IPS DF 4.7 (cell line): ENCODE data around the gene BMPR1B.
"Not testable (repeated sequence)": the region's sequence is repeated elsewhere in the genome, so short reads cannot be mapped to it uniquely, and the experiment has no call there.

ENCODE experiments used
- DNase-seq: peaks from one replicate; pipeline ENCODE4 v3.0.0-alpha.2; 2013; ENCODE audit warnings: low spot score; ENCODE audit errors: extremely low read depth

The BMPR1B gene

DNA sequence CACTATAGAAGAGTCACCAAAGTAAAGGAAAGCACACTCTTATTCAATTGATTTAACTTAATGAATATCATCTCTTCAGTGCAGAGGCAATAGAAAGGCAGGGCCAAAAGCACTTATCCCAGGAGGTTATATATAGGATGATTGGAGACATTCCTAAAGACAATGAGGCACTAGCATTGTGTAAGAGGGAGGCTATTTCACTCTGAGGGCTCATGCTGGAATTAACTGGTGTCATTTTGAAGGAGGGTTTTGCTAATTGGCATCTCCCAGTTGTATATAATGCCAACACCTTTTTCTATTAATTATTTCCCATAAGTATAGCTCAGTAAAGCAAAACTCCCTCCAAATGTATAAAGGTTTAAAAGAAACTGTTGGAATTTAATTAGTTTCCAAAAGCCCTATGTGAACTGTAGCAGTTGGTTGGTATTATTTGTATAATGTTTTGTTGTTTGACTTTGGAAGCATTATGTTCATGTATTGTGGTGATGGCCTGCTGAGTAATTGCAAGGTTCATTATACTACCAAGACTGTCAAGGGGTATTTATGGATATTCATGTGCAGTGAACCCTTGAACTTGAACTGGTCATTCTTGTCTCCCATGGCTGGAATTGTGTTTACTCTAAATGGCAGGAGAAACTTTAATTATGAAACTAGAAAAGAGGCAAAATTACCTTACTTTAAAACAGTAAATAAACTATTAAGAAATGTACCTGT lies 270.3 kb downstream of the BMPR1B start:
- no peak for DNase-seq

DNA sequence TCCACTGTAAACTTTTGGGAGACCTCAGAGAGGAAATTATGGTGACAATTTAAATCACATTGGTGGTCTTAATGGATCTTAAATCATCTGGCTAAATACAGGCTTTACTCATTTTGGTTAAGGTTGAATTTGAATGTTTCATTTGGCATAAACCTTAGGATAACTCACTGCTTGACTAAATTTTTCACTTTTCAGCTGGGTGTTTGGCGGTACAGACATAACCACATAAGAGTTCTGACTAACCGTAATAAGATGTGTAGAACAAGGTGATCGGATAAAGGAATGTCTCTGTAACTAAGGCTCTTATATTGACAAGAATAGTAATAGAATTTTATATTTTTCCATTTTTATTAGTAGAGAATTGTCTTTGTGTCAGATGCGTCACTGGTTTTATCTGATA lies 281.0 kb downstream of the BMPR1B start:
- no peak for DNase-seq

DNA sequence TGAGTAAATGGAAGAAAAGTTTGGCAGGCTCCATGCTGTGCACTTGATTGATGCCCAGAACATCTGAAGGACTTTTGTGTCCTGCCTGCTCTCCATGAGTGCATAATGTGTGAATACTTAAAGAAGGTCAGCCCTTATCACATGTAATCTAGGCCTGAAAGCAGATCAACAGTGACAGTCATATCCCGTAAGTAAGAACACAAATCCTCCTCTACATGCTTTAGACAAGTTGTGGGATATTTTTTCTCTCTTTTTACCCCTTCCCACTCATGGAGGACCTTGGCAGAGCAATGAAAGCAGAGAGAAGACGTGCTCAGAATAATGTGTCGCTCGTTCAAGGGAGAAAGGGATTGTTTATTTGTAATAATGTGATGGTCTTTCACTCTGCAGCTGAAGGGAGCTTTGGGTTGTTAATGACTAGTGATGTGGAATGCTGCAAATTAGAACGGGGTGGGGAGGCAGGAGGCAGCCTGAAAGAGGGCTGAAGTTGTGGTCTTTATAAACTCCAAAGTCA lies 286.6 kb downstream of the BMPR1B start:
- DNase-seq = no peak

DNA sequence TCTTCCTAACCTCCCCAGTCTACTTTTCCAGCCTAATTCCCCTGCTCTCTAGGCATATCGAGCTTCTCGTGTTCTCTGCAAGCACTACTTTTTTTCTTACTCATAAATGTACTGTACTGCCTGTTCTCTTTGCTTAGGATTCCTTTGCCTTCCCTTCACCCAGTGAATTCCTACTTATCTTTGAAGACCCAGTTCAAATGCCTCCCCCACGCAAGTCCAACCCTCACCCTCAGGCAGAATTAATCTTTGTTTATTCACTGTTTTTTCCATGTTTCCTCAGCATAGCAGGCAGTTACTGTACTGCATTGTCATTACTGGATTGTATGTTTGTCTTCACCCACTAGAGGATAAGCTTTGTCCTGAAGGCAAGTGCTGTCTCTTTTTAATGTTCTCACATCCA lies 287.7 kb downstream of the BMPR1B start:
- DNase-seq = no peak

DNA sequence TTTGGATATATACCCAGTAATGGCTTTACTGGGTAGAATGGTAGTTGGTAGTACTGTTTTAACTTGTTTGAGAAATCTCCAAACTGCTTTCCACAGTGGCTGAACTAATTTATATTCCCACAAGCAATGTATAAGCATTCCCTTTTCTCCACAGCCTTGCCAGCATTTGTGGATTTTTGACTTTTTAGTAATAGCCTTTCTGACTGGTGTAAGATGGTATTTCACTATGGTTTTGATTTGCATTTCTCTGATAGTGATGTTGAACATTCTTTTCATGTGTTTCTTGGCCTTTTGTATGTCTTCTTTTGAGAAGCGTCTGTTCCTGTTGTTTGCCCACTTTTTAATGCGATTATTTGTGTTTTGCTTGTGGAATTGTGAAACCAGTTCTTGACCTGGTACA lies 290.5 kb downstream of the BMPR1B start:
- no peak for DNase-seq

DNA sequence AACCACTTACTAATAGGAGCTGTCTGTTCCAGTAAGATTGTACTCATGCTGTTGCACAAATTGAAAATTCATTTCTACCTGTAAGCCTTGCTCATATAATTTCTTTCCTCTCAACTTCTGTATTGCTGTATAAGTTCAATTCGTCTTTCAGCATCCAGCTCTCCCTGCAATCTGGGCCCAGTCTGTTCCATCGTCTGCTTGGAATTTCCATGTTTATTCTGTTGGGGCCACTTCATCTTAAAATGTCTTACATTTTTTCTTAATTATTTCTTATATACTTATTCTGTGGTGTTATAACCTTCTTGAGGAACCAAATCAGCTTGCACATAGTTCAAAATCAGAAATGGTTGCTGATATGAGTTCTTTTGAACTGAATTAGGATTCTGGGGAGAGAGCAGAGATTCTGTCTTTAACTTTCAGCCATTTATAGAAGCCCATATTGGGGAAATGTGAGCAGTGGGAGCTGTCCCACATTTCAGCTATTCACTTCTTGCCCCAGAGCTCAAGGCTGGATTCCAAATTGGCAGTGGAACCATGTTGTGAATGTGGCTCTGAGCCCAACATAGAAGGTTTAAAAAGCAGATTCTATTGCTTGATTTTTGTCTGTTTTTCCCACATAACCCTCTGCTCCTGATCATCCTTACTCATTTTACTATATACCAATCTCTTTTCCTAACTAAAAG lies 291.9 kb downstream of the BMPR1B start:
- no peak for DNase-seq

DNA sequence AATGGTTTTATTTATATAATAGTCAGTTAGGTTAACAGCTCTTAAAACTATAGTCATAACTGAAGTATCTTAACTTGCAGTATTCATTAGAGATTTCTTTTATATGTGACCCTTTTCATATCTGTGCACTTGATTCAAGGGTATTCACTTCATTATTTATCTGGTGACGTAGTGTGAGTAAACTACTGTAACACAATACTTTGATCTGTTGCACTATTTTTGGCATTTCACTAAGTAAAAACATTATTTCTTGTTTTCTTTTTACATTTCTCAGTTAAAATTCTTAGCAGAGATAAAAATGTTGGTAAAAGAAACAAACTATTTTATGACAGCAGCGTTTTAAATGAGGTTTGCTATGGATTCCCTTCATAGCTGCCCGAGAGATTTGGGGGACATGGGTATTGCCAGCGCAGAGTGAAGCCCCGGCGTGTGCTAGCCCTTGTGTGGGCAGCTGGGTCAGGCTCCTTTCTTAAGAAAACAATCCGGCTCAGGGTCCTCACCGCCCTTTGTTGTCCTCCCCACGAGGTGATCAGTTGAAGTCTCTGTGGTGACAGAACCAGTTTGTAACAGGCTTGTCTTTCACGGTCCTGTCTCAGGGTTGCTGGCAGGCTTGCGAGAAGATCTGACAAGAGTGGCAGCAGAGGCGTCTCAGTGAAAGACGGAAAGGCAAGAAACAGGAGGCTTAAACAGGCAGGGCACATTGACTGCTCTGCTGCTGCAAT lies 293.4 kb downstream of the BMPR1B start:
- no peak for DNase-seq

DNA sequence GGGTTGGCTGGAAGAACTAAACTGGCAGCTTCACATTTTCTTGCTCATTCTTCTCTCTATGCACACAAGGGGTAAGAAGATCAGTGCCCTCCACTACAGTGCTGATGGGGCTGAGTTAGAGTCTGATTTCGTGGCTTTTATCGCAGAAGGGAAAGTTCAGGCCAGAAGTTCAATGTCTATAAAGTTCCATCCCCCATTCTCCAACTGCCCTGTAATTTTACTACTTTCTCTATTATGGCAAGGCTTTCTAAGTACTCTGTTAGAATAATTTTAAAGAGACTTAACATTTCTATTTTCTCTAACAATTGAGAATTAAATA lies 293.9 kb downstream of the BMPR1B start:
- DNase-seq = no peak

DNA sequence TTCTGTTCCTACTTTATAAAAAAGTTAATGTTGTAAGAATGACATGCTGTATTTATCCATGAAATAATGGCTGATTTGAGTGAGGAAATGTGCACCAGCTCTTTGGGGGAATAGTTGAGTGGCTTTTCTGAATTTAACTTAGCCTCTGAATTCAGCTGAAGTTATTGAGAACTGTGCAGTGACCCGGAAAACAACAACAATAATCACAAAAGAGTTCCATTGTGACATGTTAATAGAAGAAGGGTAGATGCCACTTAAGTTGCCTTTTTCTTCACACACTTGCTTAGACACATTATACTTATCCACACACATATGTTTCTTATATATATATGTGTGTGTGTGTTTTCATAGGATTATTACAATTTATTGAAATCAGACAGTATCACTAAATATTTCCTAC lies 301.2 kb downstream of the BMPR1B start:
- DNase-seq = no peak

DNA sequence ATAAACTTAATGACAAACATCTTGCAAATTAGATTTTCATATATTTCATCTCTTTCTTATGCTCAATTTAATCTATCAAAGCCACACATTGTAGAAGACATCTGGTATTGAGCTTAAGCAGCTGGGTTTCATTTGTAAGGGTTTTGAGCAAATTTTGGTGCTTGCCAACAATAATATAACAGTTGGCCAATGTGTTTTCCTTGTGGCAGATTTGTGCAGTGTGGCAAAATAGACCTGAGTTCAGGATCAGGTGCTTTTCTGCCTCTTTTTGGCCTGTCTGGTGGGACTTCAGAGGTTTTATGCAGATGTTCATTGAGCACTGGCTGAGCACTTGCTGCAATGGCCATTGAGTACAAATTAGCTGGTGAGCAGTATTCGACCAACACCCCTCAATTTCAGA lies 301.9 kb downstream of the BMPR1B start:
- DNase-seq = no peak

DNA sequence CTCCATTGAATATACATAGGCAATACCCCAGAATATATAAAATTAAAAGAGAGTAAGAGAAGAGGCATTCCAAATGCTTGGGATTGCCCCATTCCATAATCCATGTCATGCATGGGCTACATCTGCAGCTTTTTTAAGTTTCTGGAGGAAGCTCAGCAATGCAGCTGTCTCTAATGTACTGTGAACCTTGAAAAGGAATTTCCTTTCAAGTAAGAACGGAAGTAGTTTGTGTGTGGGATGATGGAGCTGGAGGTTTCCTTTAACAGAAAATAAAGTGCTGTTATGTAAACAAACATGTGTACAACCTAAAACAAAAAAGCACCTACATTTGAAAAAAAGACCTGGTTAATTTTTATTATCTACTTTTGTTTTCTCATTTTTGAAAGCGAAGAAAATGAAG lies 303.5 kb downstream of the BMPR1B start:
- DNase-seq = no peak

DNA sequence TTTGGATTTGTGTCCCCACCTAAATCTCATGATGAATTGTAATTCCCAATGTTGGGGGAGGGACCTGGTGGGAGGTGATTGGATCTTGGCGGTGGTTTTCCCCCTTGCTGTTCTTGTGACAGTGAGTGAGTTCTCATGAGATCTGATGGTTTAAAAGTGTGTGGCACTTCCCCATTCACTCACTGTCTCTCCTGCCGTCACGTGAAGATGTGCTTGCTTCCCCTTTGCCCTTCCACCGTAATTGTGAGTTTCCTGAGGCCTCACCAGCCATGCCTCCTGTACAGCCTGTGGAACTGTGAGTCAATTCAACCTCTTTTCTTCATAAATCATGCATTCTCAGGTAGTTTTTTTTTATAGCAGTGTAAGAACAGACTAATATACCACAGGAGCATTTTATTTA lies 304.0 kb downstream of the BMPR1B start:
- not testable (repeated sequence) for DNase-seq

DNA sequence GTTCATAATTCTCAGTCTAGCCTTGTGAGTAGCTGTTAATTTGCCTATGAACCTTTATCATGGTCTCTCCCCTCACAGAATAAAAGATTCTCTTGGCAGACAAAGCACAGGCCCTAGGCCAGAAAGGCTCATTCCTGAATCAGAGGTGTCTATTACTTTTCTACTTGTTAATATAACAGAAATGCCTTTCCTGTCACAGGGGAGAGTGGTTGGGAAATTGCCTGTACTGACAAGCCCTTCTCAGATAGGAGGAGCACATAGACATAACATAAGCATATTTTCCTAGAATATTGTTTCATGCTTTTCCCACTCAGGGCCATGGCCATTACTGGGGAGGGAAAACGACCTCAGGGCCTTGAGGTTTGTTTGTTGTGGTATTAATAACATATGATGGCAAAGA lies 308.3 kb downstream of the BMPR1B start:
- DNase-seq = no peak

DNA sequence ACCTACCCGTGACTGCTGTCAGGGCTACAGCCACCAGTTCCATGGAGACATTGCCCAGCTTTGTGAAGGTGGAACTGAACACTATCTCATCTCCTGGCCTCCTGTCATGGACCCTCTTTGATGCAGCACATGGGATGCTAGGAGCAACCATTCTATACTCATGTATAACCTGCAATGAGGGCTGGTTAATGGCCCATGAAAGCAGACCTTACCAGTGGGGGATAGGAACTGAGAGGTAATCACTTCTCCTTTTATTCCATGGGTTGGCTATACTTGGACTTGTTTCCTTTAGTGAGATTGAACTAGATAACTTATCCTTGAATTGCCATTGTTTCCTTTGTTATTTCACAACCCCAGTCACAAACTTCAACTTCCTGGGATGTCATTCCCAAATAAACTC lies 310.6 kb downstream of the BMPR1B start:
- DNase-seq = no peak

DNA sequence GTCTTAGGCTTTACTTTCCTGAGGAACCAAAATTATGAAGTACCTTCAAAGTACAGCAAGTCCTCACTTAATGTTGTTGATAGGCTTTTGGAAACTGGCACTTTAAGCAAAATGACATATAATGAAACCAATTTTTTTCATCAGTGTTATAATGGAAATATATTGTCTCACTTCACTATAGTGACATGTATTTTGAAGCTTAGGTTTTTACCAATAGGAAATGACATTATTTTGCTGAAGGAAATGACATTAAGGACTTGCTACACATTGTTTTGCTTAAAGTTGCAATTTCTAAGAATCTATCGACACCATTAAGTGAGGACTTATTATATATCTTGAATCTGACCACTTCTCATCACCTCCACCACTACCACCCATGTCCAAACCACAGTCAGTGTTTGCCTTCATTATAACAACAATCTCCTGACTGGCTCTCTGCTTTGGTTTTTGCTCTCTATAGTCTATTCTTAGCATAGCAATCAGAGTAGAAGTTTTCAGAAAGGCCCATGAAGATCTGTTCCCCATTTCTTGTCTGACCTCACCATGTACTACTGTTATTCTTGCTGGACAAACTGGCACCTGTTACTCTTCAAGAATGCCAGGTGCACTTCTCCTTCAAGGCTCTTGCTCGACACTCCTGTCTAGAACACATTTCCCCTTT lies 311.2 kb downstream of the BMPR1B start:
- no peak for DNase-seq

DNA sequence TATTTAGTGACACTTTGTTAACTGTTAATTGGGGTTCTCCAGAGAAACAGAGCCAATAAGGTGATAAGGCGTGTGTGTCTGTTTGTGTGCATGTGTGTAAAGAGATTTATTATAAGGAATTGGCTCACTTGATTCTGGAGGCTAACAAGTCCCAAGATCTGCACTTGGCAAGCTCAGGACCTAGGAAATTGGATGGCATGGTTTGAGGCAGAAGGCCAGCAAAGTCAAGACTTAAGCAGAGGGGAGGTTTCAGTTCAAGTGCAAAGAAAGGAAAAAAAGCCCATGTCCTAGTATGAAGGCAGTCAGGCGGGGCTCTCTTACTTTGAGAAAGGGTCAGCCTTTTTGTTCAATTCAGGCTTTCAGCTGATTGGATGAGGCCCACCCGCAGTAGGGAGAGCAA lies 314.1 kb downstream of the BMPR1B start:
- no peak for DNase-seq

DNA sequence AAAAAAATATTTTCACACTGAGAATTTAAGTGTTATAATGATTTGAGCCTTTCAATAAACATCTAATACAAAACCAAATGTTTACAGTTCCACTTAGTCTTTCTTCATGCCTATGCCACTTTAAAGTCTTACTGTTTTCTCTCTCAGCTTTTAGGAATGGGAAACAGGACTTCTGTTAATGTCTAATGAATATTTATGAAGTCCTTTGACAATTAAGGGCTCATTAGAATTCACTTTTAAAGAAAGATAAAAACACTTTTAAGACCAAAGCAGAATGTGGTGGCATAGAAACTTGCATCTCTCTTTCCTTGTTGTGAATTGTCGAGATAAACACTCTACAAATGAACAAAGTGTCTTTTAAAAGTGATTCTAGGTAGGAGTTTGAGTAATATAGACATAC lies 315.9 kb downstream of the BMPR1B start:
- no peak for DNase-seq

DNA sequence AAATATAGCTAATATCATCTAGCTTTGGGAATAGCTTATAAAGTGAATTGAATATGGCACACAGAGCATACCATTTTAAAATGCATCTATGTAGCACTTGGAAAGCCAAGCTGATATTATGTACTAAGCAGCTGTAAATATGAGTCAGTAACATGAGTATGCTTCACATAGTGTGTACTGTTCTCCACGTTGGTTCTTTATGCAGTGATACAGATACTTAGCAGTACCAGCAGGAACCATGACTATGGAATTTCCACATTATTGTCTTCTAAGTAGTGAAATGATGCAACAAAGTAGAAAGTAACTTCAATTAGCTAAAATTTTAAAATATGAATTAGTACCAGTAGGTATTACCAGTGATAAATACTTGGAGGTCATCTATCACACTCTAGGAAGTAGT lies 320.1 kb downstream of the BMPR1B start:
- no peak for DNase-seq

DNA sequence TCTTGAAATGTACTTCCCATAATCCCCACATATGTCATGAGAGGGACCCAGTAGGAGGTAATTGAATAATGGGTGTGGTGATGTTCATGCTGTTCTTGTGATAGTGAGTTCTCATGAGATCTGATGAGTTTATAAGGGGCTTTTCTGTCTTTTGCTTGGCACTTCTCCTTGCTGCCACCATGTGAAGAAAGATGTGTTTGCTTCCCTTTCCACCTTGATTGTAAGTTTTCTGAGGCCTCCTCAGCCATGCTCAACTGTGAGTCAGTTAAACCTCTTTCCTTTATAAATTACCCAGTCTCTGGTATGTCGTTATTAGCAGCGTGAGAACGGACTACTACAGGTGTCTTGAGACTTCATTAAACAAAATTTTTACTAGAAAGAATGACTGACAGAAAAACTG lies 323.2 kb downstream of the BMPR1B start:
- DNase-seq = no peak

DNA sequence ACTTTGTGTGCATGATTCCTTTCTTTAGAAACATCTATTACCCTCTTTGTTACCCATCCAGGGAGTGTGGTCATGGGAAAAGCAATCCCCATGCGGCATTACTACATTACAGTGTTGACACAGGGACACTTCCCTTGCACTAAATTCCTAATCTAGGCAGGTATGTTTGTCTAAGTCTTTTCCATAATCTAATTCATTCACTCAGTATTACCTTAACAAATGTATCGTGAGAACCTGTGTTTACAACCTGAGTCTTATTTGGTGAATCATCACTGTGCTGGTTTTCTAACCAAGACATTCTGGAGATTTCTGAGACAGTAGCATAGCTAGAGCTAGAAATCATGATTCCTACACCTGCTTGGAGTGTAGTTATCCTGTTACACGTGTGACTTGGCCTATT lies 326.8 kb downstream of the BMPR1B start:
- DNase-seq = no peak

DNA sequence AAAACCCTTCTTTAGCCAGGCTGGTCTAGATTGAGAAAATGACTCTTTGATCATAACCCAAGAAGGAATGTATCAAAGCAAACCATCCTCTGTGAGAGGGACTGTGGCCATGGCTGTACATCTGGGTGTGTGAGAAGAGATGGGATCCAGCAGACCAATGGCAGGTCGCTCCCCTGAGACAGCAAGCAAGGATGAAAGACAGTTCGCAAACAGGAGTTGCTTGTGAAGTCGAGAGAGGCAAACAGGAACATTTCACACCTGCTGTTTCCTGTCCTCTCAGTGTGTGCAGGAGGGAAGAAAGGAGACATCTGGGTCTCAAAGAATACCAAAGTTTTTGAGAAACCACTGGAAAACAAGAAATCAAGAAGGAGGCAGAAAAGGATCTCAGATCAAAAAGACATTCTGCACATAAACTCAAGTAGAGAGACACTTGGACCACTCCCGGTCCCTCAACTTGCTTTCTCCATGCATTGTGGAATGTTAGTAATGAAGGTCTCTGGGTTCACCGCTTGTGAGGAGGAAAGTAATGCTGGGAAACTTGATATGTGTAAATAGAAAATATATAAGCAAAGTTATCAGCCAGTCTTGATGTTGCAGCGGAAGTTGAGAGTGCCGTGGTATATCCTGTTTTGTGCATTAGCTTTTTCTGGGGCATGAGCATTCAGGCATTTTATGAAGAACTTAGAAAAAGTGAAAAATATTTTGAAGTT lies 327.5 kb downstream of the BMPR1B start:
- DNase-seq = no peak
